Activated T-helper 1 cell treated with anti-CD3 and anti-CD28 coated beads, Interleukin-12 subunit alpha, Interleukin-12 subunit beta, Interleukin-2, Interleukin-4 antibody, amounts not matched to agents 30 ng/mL and 10 ng/mL and 1 ng/mL, durations not matched to agents 14 hours and 24 hours and 36 hours (primary cell): ENCODE data around the gene SRXN1. TPM values are rescaled to one million over a fixed set of nuclear protein-coding genes. Genes with fewer than 3 reads are reported as not detected.

Source experiments
- DNase-seq: peaks from one replicate; pipeline ENCODE4 v3.0.0; 2021; ENCODE audit warnings: low spot score
- H3K27ac Mint-ChIP-seq: one replicate; pipeline ENCODE4 v1.8.0; 2021; ENCODE audit warnings: mild to moderate bottlenecking, mixed read lengths
- H3K27me3 Mint-ChIP-seq: one replicate; pipeline ENCODE4 v1.8.0; 2022; ENCODE audit warnings: mild to moderate bottlenecking, moderate library complexity, mixed read lengths; ENCODE audit not compliant: insufficient read depth
- H3K36me3 Mint-ChIP-seq: one replicate; pipeline ENCODE4 v1.8.0; 2021; ENCODE audit warnings: low read depth, mixed read lengths
- H3K4me1 Mint-ChIP-seq: one replicate; pipeline ENCODE4 v1.8.0; 2021; ENCODE audit warnings: low read depth, mixed read lengths
- H3K4me3 Mint-ChIP-seq: one replicate; pipeline ENCODE4 v1.8.0; 2021; ENCODE audit warnings: mild to moderate bottlenecking, moderate library complexity, mixed read lengths
- H3K9me3 Mint-ChIP-seq: one replicate; pipeline ENCODE4 v1.8.0; 2021; ENCODE audit warnings: mixed read lengths
- intact Hi-C: fragments of 100-400 bp; cut with micrococcal nuclease; formaldehyde crosslinking; loops from one replicate; pipeline ENCODE4 v1.15.1; 2024
- total RNA-seq: library from RNA; stranded (reverse); gene quantifications from 2 replicates; pipeline ENCODE4 v1.2.3, GENCODE V29; 2022

Gene SRXN1
- total RNA-seq, 1 donor from 2014 or later = 28.8 TPM

GRCh38 chr20:661474-662270, 8.7 kb upstream of the SRXN1 start:
- Mint-ChIP-seq H3K36me3 (no peaks in the 10 kb centered on the region), H3K9me3 (no peaks in the 10 kb centered on the region), H3K27me3 (peaks cover 66% of the 10 kb centered on the region), H3K4me1 (peaks cover 14% of the 10 kb centered on the region), H3K27ac (peak overlapping the region; percentile 61), H3K4me3 (no peak overlapping the region)
- intact Hi-C loops = no loop called here
- DNase-seq = no peak

DNA sequence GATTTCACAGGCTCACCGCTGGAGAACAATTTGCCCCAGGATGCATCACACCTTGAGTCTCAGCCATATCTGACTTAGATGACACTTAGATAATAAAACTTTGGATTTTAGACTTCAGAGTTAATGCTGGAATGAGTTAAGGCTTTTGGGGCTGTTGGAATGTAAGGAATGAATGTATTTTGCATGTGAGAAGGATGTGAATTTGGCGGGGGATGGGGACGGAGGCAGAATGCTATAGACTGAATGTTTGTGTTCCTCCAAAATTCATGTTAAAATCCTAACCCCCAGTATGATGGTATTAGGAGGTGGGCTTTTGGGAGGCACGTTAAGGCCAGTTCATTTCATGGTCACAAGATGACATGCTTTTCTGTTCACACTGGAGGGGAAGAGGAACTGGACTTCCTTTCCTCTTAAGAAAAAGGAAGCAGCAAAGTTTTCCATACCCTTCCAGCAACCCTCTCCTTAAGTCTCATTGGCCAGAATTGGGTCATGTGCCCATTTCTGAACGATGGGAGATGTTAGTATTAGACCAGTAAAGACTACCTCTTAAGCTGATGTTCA, 5.8 kb upstream of the SRXN1 start:
- Mint-ChIP-seq H3K4me1 (peaks cover 23% of the 10 kb centered on the region), H3K27ac (no peak overlapping the region), H3K36me3 (peaks cover 2% of the 10 kb centered on the region), H3K9me3 (no peaks in the 10 kb centered on the region), H3K27me3 (peaks cover 56% of the 10 kb centered on the region), H3K4me3 (no peak overlapping the region)
- intact Hi-C loops = loop anchor here (10.0 kb wide), 1 partner anchor 194 kb away; the partner anchor contains the start of gene TBC1D20
- no peak for DNase-seq

DNA sequence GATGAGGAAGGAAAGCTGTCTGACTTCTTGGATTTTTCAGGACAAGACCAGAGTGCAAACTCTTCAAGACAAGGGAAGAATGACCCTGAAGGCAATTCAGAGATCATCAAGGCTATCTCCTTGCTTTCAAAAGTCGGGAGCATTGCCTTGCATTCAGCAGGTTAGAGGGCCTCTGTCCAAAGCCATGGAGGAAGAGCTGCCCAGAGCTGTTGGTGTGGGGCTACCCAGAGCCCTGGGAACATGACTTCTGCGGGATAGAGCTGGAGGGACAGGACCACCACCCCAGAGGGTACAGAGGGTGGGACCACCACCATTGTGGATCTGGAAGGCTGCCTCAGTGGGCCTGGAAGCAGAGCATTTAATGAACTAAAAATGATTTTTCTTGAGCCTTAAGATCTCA, 5.2 kb upstream of the SRXN1 start:
- intact Hi-C loops = loop anchor here (10.0 kb wide), 1 partner anchor 193 kb away; the partner anchor contains the start of gene TBC1D20
- Mint-ChIP-seq H3K9me3 (no peaks in the 10 kb centered on the region), H3K4me3 (no peak overlapping the region), H3K27me3 (peaks cover 55% of the 10 kb centered on the region), H3K27ac (no peak overlapping the region), H3K36me3 (peaks cover 2% of the 10 kb centered on the region), H3K4me1 (peaks cover 26% of the 10 kb centered on the region)
- DNase-seq = no peak

DNA sequence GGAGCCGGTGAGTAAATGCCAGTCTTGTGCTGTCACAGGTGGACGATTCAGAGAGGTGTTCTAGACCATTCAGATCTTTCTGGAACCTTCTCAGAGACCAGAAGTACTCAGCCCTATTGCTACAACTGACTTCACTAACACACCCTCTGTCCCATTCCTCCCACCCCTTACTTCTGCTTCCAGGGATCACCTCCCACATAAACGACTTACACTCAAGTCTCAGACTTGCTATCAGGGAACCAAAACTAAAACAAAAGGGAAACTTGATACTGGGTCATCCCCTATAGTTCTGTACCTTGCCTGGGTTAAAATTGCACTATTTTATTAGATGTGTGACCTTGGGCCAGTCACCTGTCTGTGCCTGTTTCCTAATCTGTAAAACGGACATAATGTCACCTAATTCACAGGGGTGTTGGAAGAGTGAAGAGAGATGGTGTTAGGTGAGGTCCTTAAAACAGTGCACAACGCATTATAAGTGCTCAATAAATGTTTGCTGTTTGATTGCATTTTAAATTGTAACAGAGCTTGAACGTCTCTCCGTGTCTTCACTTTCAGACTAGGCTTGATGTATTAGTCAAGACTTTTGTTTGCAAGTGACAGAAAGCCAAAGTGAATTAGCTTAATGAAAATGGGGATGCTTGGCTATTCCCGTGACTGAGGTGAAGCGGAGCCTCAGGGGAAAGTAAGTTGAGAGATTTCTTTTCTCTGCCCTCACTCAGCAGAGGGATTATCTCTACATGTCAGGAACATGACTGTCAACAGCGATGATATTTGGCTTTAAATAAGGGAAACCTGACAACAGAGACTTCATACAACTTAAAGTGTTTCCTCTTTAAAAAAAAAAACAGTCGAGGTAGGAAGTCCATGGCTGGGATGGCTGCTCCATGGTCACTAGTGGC, 3.0 kb upstream of the SRXN1 start:
- Mint-ChIP-seq H3K27me3 (peaks cover 34% of the 10 kb centered on the region), H3K9me3 (no peaks in the 10 kb centered on the region), H3K27ac (no peak overlapping the region), H3K4me3 (no peak overlapping the region), H3K36me3 (peaks cover 2% of the 10 kb centered on the region), H3K4me1 (peaks cover 37% of the 10 kb centered on the region)
- DNase-seq = no peak
- intact Hi-C loops = loop anchor here (10.0 kb wide), 1 partner anchor 191 kb away; the partner anchor contains the start of gene TBC1D20

- intact Hi-C loops = loop anchor here (10.0 kb wide), 1 partner anchor 190 kb away; the partner anchor contains the start of gene TBC1D20
- H3K27me3 Mint-ChIP-seq = peaks cover 22% of the 10 kb centered on the region
These were observed 1.4 kb upstream of the SRXN1 start for GRCh38 chr20:654417-654750.

DNA sequence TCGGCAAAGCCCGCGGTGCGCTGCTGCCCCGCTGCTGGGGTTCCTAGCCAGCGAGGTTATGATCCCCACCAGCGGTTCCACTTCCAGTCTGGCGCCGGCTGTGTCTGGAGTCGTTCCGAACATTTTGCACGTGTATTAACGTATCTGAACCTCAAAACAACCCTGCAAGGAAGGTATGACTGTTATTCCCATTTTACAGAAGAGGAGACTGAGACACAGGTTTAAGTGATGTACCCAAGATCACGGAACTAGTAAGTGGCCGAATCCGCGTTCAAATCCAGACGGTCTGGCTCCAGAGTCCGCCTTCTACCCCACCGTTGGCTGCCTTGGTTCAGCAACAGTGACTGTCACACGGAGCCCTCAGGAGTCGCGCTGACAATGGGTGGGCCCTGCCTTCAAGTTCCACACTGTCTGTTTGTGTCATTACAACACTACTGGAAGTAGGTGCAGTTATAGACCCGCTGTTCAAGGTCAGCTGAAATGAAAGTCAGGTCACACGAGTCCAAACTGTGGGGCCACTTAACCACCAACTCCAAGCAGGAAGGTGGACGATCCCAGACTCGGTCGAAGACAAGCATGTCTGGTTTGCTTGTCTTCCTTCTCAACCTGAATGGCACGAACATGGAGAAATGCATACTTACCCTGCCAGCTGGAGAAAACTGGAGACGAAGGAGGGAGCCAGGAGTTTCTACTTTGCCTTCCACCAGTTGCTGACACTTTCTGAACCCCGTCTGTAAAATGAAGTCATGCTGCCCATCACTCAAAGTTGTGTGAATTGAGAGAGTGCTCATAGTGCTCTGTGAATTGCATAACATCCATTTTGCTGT, 803 bp upstream of the SRXN1 start:
- H3K4me1 Mint-ChIP-seq = peaks cover 35% of the 10 kb centered on the region
- peaks cover 18% of the 10 kb centered on the region for H3K27me3 Mint-ChIP-seq
- peak overlapping the region; percentile 83 for H3K4me3 Mint-ChIP-seq
- peaks cover 17% of the 10 kb centered on the region for H3K36me3 Mint-ChIP-seq
- DNase-seq = no peak
- H3K27ac Mint-ChIP-seq = peak overlapping the region; percentile 62
- intact Hi-C loops = loop anchor here (1.0 to 10.0 kb wide), 5 partner anchors 9 to 189 kb away; partner anchors contain the start of genes CSNK2A1, FAM110A and TBC1D20
- no peaks in the 10 kb centered on the region for H3K9me3 Mint-ChIP-seq

More at GRCh38 chr20:654417-654750, 1.4 kb upstream of the SRXN1 start:
- H3K4me3 Mint-ChIP-seq = peak overlapping the region; percentile 83
- no peaks in the 10 kb centered on the region for H3K9me3 Mint-ChIP-seq
- H3K27ac Mint-ChIP-seq = peak overlapping the region; percentile 62
- peaks cover 35% of the 10 kb centered on the region for H3K4me1 Mint-ChIP-seq
- DNase-seq = no peak
- H3K36me3 Mint-ChIP-seq = peaks cover 13% of the 10 kb centered on the region

DNA sequence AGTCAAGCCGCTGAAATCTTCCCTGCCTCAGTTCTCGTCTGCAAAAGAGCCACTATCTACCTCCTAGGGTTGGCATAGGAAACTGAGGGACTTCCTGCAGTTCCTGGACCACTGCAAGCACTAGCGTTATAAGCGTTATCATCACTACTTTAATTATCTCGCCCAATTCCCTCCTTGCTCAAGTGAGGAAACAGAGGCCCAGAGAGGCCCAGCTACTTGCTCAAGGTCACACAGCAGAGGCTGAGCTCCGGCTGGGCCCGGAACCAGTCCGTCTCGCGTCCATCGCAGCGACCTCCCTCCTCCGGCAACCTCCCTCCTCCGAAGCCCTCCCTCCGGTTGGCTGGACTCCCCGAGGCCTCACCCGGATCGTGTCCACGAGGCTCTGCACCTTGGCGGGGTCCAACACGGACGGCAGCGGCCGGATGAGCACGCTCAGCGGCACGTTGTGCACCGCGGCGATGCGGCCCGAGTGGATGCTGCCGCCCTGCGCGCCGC, 338 bp downstream of the SRXN1 start:
- peaks cover 35% of the 10 kb centered on the region for H3K4me1 Mint-ChIP-seq
- H3K9me3 Mint-ChIP-seq = no peaks in the 10 kb centered on the region
- H3K36me3 Mint-ChIP-seq = peaks cover 28% of the 10 kb centered on the region
- peak overlapping the region; percentile 81 for H3K27ac Mint-ChIP-seq
- DNase-seq = peak; percentile 2
- peak overlapping the region; percentile 87 for H3K4me3 Mint-ChIP-seq
- intact Hi-C loops = loop anchor here (1.0 to 10.0 kb wide), 5 partner anchors 7 to 188 kb away; partner anchors contain the start of genes CSNK2A1, FAM110A and TBC1D20
- H3K27me3 Mint-ChIP-seq = peaks cover 11% of the 10 kb centered on the region

DNA sequence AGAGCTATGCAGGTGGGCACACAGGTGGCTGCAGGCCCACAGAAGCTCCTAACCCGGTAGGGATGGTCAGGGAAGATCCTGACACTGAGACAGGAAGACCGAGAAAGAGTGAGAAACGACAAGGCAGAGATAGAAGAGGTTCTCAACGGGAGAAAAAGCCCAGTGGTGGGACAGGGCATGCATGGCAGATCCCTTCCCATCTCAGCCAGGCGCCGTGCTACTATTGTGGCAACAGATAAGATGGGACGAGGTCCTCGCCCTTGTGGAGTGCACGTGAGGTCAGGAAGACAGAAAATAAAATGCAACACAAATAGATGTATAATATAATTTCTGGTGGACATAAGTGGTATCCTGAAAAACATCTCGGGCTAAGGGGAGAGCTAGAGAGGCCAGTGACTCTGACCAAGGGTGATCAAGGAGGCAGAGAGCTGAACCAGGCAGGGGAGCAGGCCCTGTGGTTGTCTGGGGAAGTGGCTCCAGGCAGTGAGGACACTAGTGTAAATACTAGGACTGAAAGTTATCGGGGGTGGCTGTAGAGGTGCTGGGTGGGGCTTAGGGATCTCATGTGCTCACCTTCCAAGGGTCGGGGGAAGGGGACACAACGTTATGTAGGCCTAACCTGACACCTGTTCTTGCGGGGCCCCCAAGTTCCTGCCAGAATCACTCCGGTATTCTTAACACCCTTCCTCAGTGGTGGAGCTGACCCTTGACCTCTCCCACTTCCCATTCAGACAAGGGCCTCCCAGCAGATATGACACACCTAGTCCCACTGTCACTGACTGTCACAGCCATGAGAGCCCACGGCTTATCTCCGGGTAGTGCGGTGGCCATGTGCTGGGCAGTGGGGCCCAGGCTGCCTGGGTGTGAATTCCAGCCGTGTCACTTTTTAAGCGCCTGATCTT, 1.0 kb downstream of the SRXN1 start:
- intact Hi-C loops = loop anchor here (2.0 to 10.0 kb wide), 2 partner anchors 181 to 187 kb away; partner anchors contain the start of genes FAM110A and TBC1D20
- peaks cover 35% of the 10 kb centered on the region for H3K36me3 Mint-ChIP-seq

GRCh38 chr20:650954-651353, 2.0 kb downstream of the SRXN1 start:
- Mint-ChIP-seq H3K9me3 (no peaks in the 10 kb centered on the region), H3K27me3 (peaks cover 3% of the 10 kb centered on the region), H3K4me1 (peaks cover 35% of the 10 kb centered on the region), H3K27ac (no peak overlapping the region), H3K4me3 (peak overlapping the region; percentile 87), H3K36me3 (peaks cover 39% of the 10 kb centered on the region)
- no peak for DNase-seq
- intact Hi-C loops = loop anchor here (10.0 kb wide), 1 partner anchor 186 kb away; the partner anchor contains the start of gene TBC1D20

More for the DNA sequence above, 1.0 kb downstream of the SRXN1 start:
- DNase-seq = no peak
- H3K27me3 Mint-ChIP-seq = peaks cover 5% of the 10 kb centered on the region
- peak overlapping the region; percentile 81 for H3K27ac Mint-ChIP-seq
- no peaks in the 10 kb centered on the region for H3K9me3 Mint-ChIP-seq
- H3K4me3 Mint-ChIP-seq = peak overlapping the region; percentile 87
- peaks cover 35% of the 10 kb centered on the region for H3K4me1 Mint-ChIP-seq

GRCh38 chr20:650281-650680, 2.7 kb downstream of the SRXN1 start:
- peaks cover 35% of the 10 kb centered on the region for H3K4me1 Mint-ChIP-seq
- H3K36me3 Mint-ChIP-seq = peaks cover 39% of the 10 kb centered on the region
- H3K27ac Mint-ChIP-seq = peak overlapping the region; percentile 14
- peaks cover 3% of the 10 kb centered on the region for H3K27me3 Mint-ChIP-seq
- DNase-seq = no peak
- H3K9me3 Mint-ChIP-seq = no peaks in the 10 kb centered on the region
- H3K4me3 Mint-ChIP-seq = peak overlapping the region; percentile 2
- intact Hi-C loops = loop anchor here (10.0 kb wide), 1 partner anchor 185 kb away; the partner anchor contains the start of gene TBC1D20

DNA sequence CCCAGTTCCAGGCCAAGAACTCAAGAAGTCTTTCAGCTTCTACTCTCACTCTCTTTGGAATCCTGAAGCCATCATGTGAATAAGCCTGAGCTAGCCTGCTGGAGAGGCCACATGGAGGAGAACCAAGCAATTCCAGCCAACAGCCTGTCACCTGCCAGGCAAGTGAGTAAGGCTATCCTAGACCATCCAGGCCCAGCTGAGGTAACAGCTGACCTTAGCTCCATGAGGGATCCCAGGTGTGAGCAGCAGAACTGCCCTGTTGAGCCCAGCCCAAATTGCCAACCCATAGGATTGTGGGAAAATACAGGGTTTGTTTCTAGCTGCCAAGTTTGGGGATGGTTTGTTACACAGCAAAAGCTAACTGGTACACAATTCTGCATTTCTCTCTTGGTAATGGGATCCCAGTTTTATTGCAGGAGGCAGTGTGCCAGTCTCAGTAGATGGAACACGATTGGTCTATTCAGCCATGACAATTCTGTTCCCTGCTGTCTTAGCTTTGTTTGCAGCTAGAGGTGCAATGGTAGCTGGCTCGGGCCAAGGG, 5.5 kb downstream of the SRXN1 start:
- H3K4me1 Mint-ChIP-seq = peaks cover 20% of the 10 kb centered on the region
- H3K27me3 Mint-ChIP-seq = peaks cover 14% of the 10 kb centered on the region
- no peak overlapping the region for H3K4me3 Mint-ChIP-seq
- no peak overlapping the region for H3K27ac Mint-ChIP-seq
- peaks cover 37% of the 10 kb centered on the region for H3K36me3 Mint-ChIP-seq
- intact Hi-C loops = no loop called here
- no peak for DNase-seq
- no peaks in the 10 kb centered on the region for H3K9me3 Mint-ChIP-seq
